SU-DHL-6 (cell line): ENCODE measurements around the gene LRRC25.

Experiments
- CTCF ChIP-seq: fragments of 200-600 bp; sonication (generic); IDR thresholded peaks from one replicate; pipeline ENCODE4 v1.5.1; 2017; ENCODE audit warnings: antibody characterized with exemption, mild to moderate bottlenecking, low read length, moderate library complexity; ENCODE audit not compliant: insufficient read depth, poor library complexity, severe bottlenecking
- EZH2phosphoT487 ChIP-seq: fragments of 200-600 bp; sonication (generic), shearing (Covaris generic); conservative IDR thresholded peaks from 2 replicates; pipeline ENCODE4 v1.6.1; 2018; ENCODE audit warnings: mild to moderate bottlenecking, antibody characterized with exemption, low read length, moderate library complexity, mixed read lengths

- TF ChIP-seq EZH2phosphoT487 (no peak), CTCF (no peak)
Measured at GRCh38 chr19:18373892-18374629, 23.4 kb downstream of the LRRC25 start.
